ENCODE data around the gene C7orf57. TPM values are rescaled to one million over a fixed set of nuclear protein-coding genes. Genes with fewer than 3 reads are reported as not detected.

The C7orf57 gene
- total and polyA plus RNA-seq, 7 donors, result not detected

DNA sequence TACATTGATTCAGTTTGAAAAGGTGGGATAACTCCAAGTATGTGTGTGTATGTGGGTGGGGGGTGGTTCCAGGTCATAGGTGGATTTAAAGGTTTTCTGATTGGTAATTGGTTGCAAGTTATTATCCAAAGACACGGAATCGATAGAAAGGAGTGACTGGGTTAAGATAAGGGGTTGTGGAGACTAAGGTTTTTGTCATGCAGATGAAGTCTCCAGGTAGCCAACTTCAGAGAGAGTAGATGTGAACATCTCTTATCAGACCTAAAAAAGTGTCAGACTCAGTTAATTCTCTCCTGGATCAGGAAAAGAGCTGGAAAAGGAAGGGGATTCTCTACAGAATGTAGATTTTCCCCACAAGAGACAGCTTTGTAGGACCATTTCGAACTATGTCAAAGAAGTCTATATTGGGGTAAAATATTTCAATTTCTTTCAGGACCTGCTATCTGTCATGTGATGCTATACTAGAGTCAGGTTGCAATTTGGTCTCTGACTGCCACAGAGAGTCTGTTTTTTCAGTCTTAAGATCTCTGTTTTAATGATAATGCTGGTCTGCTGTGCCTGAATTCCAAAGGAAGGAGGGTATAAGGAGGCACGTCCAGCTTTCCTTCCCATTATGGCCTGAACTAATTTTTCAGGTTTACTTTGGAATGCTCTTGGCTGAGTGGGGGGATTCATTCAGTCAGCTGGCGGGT lies 3.6 kb downstream of the C7orf57 start:
- 71 to 83% methylated on average over 5 of the region's 5 CpGs for WGBS, 2 donors
- peaks cover 0 to 16% (median 15%) of the 10 kb centered on the region in 4 donors for H3K4me1 ChIP-seq
- no peak overlapping the region for H3K27ac ChIP-seq
- no peak for TF ChIP-seq EP300 (IDR thresholded peaks at IDR 0.05)
- TF ChIP-seq POLR2A (IDR thresholded peaks at IDR 0.05), result no peak
- TF ChIP-seq, protein P1, sequence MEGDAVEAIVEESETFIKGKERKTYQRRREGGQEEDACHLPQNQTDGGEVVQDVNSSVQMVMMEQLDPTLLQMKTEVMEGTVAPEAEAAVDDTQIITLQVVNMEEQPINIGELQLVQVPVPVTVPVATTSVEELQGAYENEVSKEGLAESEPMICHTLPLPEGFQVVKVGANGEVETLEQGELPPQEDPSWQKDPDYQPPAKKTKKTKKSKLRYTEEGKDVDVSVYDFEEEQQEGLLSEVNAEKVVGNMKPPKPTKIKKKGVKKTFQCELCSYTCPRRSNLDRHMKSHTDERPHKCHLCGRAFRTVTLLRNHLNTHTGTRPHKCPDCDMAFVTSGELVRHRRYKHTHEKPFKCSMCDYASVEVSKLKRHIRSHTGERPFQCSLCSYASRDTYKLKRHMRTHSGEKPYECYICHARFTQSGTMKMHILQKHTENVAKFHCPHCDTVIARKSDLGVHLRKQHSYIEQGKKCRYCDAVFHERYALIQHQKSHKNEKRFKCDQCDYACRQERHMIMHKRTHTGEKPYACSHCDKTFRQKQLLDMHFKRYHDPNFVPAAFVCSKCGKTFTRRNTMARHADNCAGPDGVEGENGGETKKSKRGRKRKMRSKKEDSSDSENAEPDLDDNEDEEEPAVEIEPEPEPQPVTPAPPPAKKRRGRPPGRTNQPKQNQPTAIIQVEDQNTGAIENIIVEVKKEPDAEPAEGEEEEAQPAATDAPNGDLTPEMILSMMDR (IDR thresholded peaks at IDR 0.05), result no peak
- TF ChIP-seq POLR2AphosphoS5 (IDR thresholded peaks at IDR 0.05), result no peak
- intact Hi-C loops (cut with DNase I), result loop anchor here (5.0 kb wide), 1 partner anchor 53 kb away; no protein-coding TSS in a partner anchor
- H3K9me3 ChIP-seq, result no peaks in the 10 kb centered on the region
- H3K4me3 ChIP-seq, result no peak overlapping the region
- no peak for DNase-seq
- H3K36me3 ChIP-seq, result no peaks in the 10 kb centered on the region
- peaks cover 0 to 22% (median 6%) of the 10 kb centered on the region in 3 donors for H3K27me3 ChIP-seq

DNA sequence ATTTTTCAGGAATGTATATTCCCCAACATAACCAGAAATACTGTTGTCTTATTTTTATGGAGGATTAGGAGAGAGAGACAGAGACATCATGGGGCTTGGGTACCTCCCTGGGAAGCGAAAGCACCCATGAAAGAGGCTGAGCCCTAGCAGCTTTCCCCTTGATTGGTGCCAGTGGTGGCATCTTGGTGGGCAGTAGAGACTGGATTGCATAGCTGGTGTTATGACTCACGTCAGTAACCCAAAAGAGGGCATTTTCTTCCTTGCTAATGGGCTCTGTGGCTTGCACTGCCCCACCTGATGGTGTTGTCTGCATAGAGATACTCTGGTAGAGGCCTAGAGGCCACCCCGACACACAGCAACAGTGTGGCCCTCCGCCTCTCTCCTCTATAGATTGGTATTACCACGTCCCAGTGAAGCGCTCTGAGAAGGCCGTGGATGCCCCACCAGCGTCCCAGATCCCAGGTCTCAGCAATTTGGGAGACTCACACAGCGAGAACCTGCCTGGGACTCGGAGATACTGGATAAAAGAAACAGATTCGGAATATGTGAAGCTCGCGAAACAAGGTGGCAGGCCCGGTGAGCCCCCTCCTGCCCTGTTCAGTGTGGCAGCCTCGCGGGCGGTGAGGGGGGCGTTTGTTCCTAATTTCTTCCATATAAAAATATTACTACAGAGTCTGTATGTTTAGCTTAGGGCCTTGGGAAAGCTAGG lies 5.8 kb downstream of the C7orf57 start:
- Histone ChIP-seq H3K27ac (no peak overlapping the region), H3K27me3 (peaks cover 0 to 13% (median under 1%) of the 10 kb centered on the region in 3 donors), H3K9me3 (no peaks in the 10 kb centered on the region), H3K4me3 (no peak overlapping the region), H3K4me1 (peaks cover 0 to 3% (median 3%) of the 10 kb centered on the region in 4 donors), H3K36me3 (no peaks in the 10 kb centered on the region)
- 94 to 95% methylated on average over 18 of the region's 18 CpGs for WGBS, 2 donors
- TF ChIP-seq POLR2AphosphoS5 (IDR thresholded peaks at IDR 0.05) (no peak), EP300 (IDR thresholded peaks at IDR 0.05) (no peak), POLR2A (IDR thresholded peaks at IDR 0.05) (no peak)
- TF ChIP-seq, protein P1 (IDR thresholded peaks at IDR 0.05), result no peak
- DNase-seq, result no peak
- intact Hi-C loops (cut with DNase I), result no loop called here

DNA sequence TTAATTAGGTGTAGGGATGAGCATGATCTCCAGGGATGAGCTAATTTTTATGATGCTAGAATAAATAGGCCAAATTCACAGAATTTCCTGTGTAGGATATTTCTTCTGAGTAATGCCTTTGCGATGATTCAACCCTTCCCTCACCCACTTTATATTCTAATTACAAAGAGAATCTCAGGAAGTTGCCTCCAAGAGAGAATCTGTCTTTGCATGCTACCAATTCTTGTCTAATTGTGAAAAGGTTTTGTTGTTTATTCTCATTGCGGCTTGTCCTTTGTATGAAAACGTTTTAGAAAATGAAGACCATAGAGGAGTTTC lies 6.3 kb downstream of the C7orf57 start:
- Histone ChIP-seq H3K9me3 (no peaks in the 10 kb centered on the region), H3K4me1 (no peaks in the 10 kb centered on the region), H3K27ac (no peak overlapping the region), H3K36me3 (no peaks in the 10 kb centered on the region), H3K4me3 (no peak overlapping the region), H3K27me3 (peaks cover 0 to 8% (median 0%) of the 10 kb centered on the region in 3 donors)
- WGBS, 2 donors, result 81 to 86% methylated on average over 3 of the region's 3 CpGs
- no peak for DNase-seq
- TF ChIP-seq, protein P1 (IDR thresholded peaks at IDR 0.05), result no peak
- TF ChIP-seq EP300 (IDR thresholded peaks at IDR 0.05) (no peak), POLR2A (IDR thresholded peaks at IDR 0.05) (no peak), POLR2AphosphoS5 (IDR thresholded peaks at IDR 0.05) (no peak)
- intact Hi-C loops (cut with DNase I), result no loop called here

DNA sequence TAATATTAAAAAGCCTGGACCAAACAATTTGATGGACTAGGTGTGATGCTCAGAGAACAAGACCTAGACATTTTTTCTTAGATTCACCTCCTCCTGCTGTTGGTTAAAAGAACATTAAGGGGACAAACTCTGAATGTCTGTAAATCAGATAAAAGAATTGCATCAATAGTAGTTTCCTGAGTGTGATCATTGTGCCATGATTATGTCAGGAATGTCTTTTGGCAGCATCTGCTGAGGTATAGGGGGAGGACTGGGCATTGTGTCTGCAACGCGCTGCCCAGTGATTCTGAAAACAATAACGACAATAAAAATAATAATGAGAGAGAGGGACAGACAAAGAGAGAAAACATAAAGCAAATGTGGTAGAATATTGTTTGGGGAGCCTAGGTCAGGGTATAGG lies 6.9 kb downstream of the C7orf57 start:
- no peaks in the 10 kb centered on the region for H3K9me3 ChIP-seq
- TF ChIP-seq POLR2A (IDR thresholded peaks at IDR 0.05) (no peak), POLR2AphosphoS5 (IDR thresholded peaks at IDR 0.05) (no peak), EP300 (IDR thresholded peaks at IDR 0.05) (no peak)
- TF ChIP-seq, protein P1 (IDR thresholded peaks at IDR 0.05), result no peak
- intact Hi-C loops (cut with DNase I), result no loop called here

More for the DNA sequence above, 6.9 kb downstream of the C7orf57 start:
- no peak overlapping the region for H3K27ac ChIP-seq
- H3K4me3 ChIP-seq, result no peak overlapping the region
- no peaks in the 10 kb centered on the region for H3K36me3 ChIP-seq
- DNase-seq, result no peak
- no peaks in the 10 kb centered on the region for H3K4me1 ChIP-seq
- 79 to 85% methylated on average over 3 of the region's 3 CpGs for whole genome bisulfite sequencing, 2 donors
- peaks cover 0 to 2% (median 0%) of the 10 kb centered on the region in 3 donors for H3K27me3 ChIP-seq

Data from sigmoid colon (tissue), 7 donors.